Pancreas (tissue), 10 donors: ENCODE results near the gene C1orf159. TPM values are rescaled to one million over a fixed set of nuclear protein-coding genes. Genes with fewer than 3 reads are reported as not detected.

Source experiments
- ATAC-seq, 4 donors: fragments of 200-7000 bp; cut with Tn5 transposase; one replicate each; pipeline versions ENCODE4 v1.8.0 to v1.9.1; 2020; ENCODE audit warnings: mild to moderate bottlenecking in 4 of 4, moderate library complexity in 4 of 4
- DNase-seq, 6 donors: peaks; one replicate each; pipeline ENCODE4 v3.0.0-alpha.2; 2020
- FAIRE-seq: peaks from 2 replicates; lab custom pipeline; 2012; peaks lifted over from hg19 to GRCh38; lab: Jason Lieb, UNC
- H3K27ac ChIP-seq, 4 donors: fragments of 200-600 bp; sonication (generic); 1 replicate in 3 of 4; 2 replicates in 1 of 4; pipeline versions ENCODE4 v1.5.0 to v1.8.0; 2020
- H3K27me3 ChIP-seq, 4 donors: fragments of 200-600 bp; one replicate each; pipeline ENCODE4 v1.8.0; 2021
- H3K36me3 ChIP-seq, 3 donors: fragments of 200-600 bp; sonication (generic) in 1 of 3; one replicate each; pipeline versions ENCODE4 v1.5.0 to v1.8.0; 2020 to 2021
- H3K4me1 ChIP-seq, 3 donors: fragments of 200-600 bp; one replicate each; pipeline ENCODE4 v1.8.0; 2021
- H3K4me3 ChIP-seq, 4 donors: fragments of 200-600 bp; sonication (generic) in 2 of 4; one replicate each; pipeline versions ENCODE4 v1.5.0 to v1.8.0; 2020 to 2021
- H3K9me3 ChIP-seq, 4 donors: fragments of 200-600 bp; one replicate each; pipeline ENCODE4 v1.8.0; 2021
- CTCF ChIP-seq, 4 donors: fragments of 200-600 bp; sonication (generic) in 3 of 4; IDR thresholded peaks; one replicate each; pipeline versions ENCODE4 v1.5.0 to v1.8.0; 2021; ENCODE audit warnings: antibody characterized with exemption in 4 of 4
- WGBS, 2 donors: extraction: QIAGEN DNeasy Blood & Tissue Kit; methylation state at CpG; one replicate each; pipeline ENCODE4 v1.1.7; 2013; 5-methylcytosine and 5-hydroxymethylcytosine counted together
- intact Hi-C, 3 donors: fragments of 100-400 bp; cut with DNase I; formaldehyde crosslinking; loops; one replicate each; pipeline versions ENCODE4 v1.11.1 to v1.14.2; 2022
- polyA plus RNA-seq, 2 donors: library from polyadenylated mRNA; stranded (reverse); fragments of 200-250 nt; gene quantifications; one replicate each; pipeline ENCODE4 v1.2.3, GENCODE V29; 2013
- total RNA-seq, 6 donors: library from RNA; stranded (reverse); fragmentation: NEBNext Ultra II Directional in 4 of 6; extraction: Animal tissue kit (Norgen Biotek cat#: 25700) in 4 of 6; gene quantifications; one replicate each; pipeline versions ENCODE4 v1.2.1 to v1.2.4, GENCODE V29; 2021 to 2023
- donor health status: healthy with polysubstance abuse.
- donor health status: DM: no; HTN: no; CAD: no; lungs with moderate emphysema.
- donor health status: DM: no; HTN: no; CAD: no.
- donor health status: control.
- donor health status: control.
- donor health status: Bipolar disorder and iron deficiency.
- donor health status: DM: yes; HTN: yes; CAD: no.
- donor health status: DM: no; HTN: no; CAD: no.
- donor health status: DM: no; HTN: no; CAD: no.
- donor health status: DM: yes; HTN: yes; CAD: no.

C1orf159 gene
- total and polyA plus RNA-seq, 8 donors = 3.0 to 30.7 (median 4.9) TPM

- no peak for TF ChIP-seq CTCF (IDR thresholded peaks at IDR 0.05)
- DNase-seq (peak in 3 of 6 donors; percentile 23 to 70 (median 53)), FAIRE-seq (no peak), ATAC-seq (no peak)
- no peaks in the 10 kb centered on the region for H3K9me3 ChIP-seq
- intact Hi-C loops = no loop called here
- H3K4me1 ChIP-seq = peaks cover 0 to 4% (median 4%) of the 10 kb centered on the region in 3 donors
- H3K27me3 ChIP-seq = no peaks in the 10 kb centered on the region
- H3K4me3 ChIP-seq = no peak overlapping the region
- H3K27ac ChIP-seq = no peak overlapping the region
- WGBS, 2 donors = 91 to 94% methylated on average over 36 to 38 of the region's 38 CpGs
- no peaks in the 10 kb centered on the region for H3K36me3 ChIP-seq
Measured at GRCh38 chr1:1084372-1085170, 31.3 kb downstream of the C1orf159 start.

GRCh38 chr1:1083416-1084371, 32.2 kb downstream of the C1orf159 start:
- peaks cover 0 to 7% (median 6%) of the 10 kb centered on the region in 3 donors for H3K4me1 ChIP-seq
- DNase-seq (peak in 3 of 6 donors; percentile 32 to 68 (median 55)), FAIRE-seq (no peak), ATAC-seq (no peak)
- H3K27me3 ChIP-seq = no peaks in the 10 kb centered on the region
- intact Hi-C loops = no loop called here
- H3K9me3 ChIP-seq = no peaks in the 10 kb centered on the region
- H3K4me3 ChIP-seq = no peak overlapping the region
- TF ChIP-seq CTCF (IDR thresholded peaks at IDR 0.05) = no peak
- no peaks in the 10 kb centered on the region for H3K36me3 ChIP-seq
- 87 to 91% methylated on average over 42 to 43 of the region's 43 CpGs for WGBS, 2 donors
- no peak overlapping the region for H3K27ac ChIP-seq

GRCh38 chr1:1082776-1083415, 33.0 kb downstream of the C1orf159 start:
- peaks cover 0 to 7% (median 6%) of the 10 kb centered on the region in 3 donors for H3K4me1 ChIP-seq
- FAIRE-seq (no peak), ATAC-seq (no peak), DNase-seq (peak in 3 of 6 donors; percentile 17 to 69 (median 58))
- intact Hi-C loops = no loop called here
- H3K27ac ChIP-seq = no peak overlapping the region
- no peaks in the 10 kb centered on the region for H3K9me3 ChIP-seq
- no peak overlapping the region for H3K4me3 ChIP-seq
- TF ChIP-seq CTCF (IDR thresholded peaks at IDR 0.05) = no peak
- no peaks in the 10 kb centered on the region for H3K36me3 ChIP-seq
- WGBS, 2 donors = 90 to 93% methylated on average over 35 to 40 of the region's 40 CpGs
- H3K27me3 ChIP-seq = no peaks in the 10 kb centered on the region

GRCh38 chr1:1082239-1082775, 33.6 kb downstream of the C1orf159 start:
- Histone ChIP-seq H3K36me3 (no peaks in the 10 kb centered on the region), H3K4me1 (peaks cover 0 to 7% (median 6%) of the 10 kb centered on the region in 3 donors), H3K27ac (no peak overlapping the region), H3K27me3 (no peaks in the 10 kb centered on the region), H3K9me3 (no peaks in the 10 kb centered on the region), H3K4me3 (no peak overlapping the region)
- 91 to 92% methylated on average over 27 of the region's 27 CpGs for WGBS, 2 donors
- DNase-seq (peak in 4 of 6 donors; percentile 13 to 69 (median 48)), FAIRE-seq (no peak), ATAC-seq (no peak)
- no peak for TF ChIP-seq CTCF (IDR thresholded peaks at IDR 0.05)
- intact Hi-C loops = no loop called here
